SK-N-SH (cell line): ENCODE measurements around the gene HBB. TPM values are rescaled to one million over a fixed set of nuclear protein-coding genes. Genes with fewer than 3 reads are reported as not detected.

Experiments
- CTCF ChIA-PET: fragments of 300-600, 350-600 bp; formaldehyde crosslinking; extraction: SDS; loops from one replicate; lab custom pipeline; 2021; lab: Yijun Ruan, JAX
- POLR2A ChIA-PET: fragments of 350-600 bp; sonication (Branson Sonifier 250); formaldehyde crosslinking; extraction: SDS; loops from one replicate; lab custom pipeline; 2020; ENCODE audit warnings: antibody characterized with exemption, inconsistent platforms; lab: Yijun Ruan, JAX
- DNase-seq: peaks from one replicate; pipeline ENCODE4 v3.0.0; 2012
- H2AFZ ChIP-seq: fragments of 200-600 bp; sonication (generic); 2 replicates; pipeline ENCODE4 v1.8.1; 2016; ENCODE audit warnings: antibody characterized with exemption, mild to moderate bottlenecking, low read depth
- H3F3A ChIP-seq: fragments of 200-600 bp; sonication (generic); replicated peaks from 2 replicates; pipeline ENCODE3; 2016; ENCODE audit warnings: antibody characterized with exemption, mild to moderate bottlenecking; ENCODE audit not compliant: insufficient read depth
- H3K27ac ChIP-seq, 2 experiments: fragments of 200-500 bp in 1 of 2; fragments of 200-600 bp in 1 of 2; sonication (Bioruptor generic) in 1 of 2; sonication (generic), shearing (Covaris generic) in 1 of 2; 2 replicates each; pipeline versions ENCODE4 v1.5.1 to v1.6.1; 2014 to 2016; ENCODE audit warnings: low read depth in 2 of 2, inconsistent platforms in 1 of 2, low read length in 1 of 2, mild to moderate bottlenecking in 1 of 2, mixed read lengths in 1 of 2
- H3K27me3 ChIP-seq: fragments of 200-600 bp; sonication (generic), shearing (Covaris generic); 2 replicates; pipeline ENCODE4 v1.6.1; 2016; ENCODE audit warnings: mixed run types; ENCODE audit not compliant: insufficient read depth
- H3K36me3 ChIP-seq, 2 experiments: fragments of 200-500 bp in 1 of 2; fragments of 200-600 bp in 1 of 2; sonication (Bioruptor generic) in 1 of 2; sonication (generic) in 1 of 2; replicated peaks in 1 of 2; 2 replicates each; pipeline versions ENCODE3 to v1.5.1; 2014 to 2016; ENCODE audit warnings: low read length in 1 of 2, mild to moderate bottlenecking in 1 of 2; ENCODE audit not compliant: insufficient read depth in 2 of 2, control insufficient read depth in 1 of 2
- H3K4me1 ChIP-seq, 2 experiments: fragments of 200-500 bp in 1 of 2; fragments of 200-600 bp in 1 of 2; sonication (Bioruptor generic) in 1 of 2; sonication (generic), shearing (Covaris generic) in 1 of 2; 2 replicates each; pipeline versions ENCODE4 v1.5.1 to v1.6.1; 2014 to 2016; ENCODE audit warnings: low read depth in 1 of 2, low read length in 1 of 2, mixed run types in 1 of 2; ENCODE audit not compliant: insufficient read depth in 2 of 2, control insufficient read depth in 1 of 2
- H3K4me2 ChIP-seq: fragments of 200-600 bp; sonication (generic), shearing (Covaris generic); 2 replicates; pipeline ENCODE4 v1.6.1; 2017; ENCODE audit warnings: mixed run types
- H3K4me3 ChIP-seq, 2 experiments: fragments of 200-500 bp in 1 of 2; fragments of 200-600 bp in 1 of 2; sonication (Bioruptor generic) in 1 of 2; sonication (generic), shearing (Covaris generic) in 1 of 2; 2 replicates each; pipeline versions ENCODE4 v1.5.1 to v1.8.1; 2014 to 2016; ENCODE audit warnings: low read depth in 2 of 2, inconsistent platforms in 1 of 2, low read length in 1 of 2, mild to moderate bottlenecking in 1 of 2, mixed read lengths in 1 of 2, moderate library complexity in 1 of 2
- H3K79me2 ChIP-seq: fragments of 200-600 bp; sonication (generic); 2 replicates; pipeline ENCODE4 v1.8.1; 2017; ENCODE audit warnings: mild to moderate bottlenecking; ENCODE audit not compliant: insufficient read depth
- H3K9ac ChIP-seq: fragments of 200-600 bp; sonication (generic); 2 replicates; pipeline ENCODE4 v1.6.1; 2017; ENCODE audit warnings: mixed run types
- H3K9me2 ChIP-seq: fragments of 200-600 bp; sonication (generic); 2 replicates; pipeline ENCODE4 v1.6.1; 2017; ENCODE audit warnings: mixed run types
- H3K9me3 ChIP-seq: fragments of 200-600 bp; sonication (generic); 2 replicates; pipeline ENCODE4 v1.6.1; 2017; ENCODE audit warnings: mixed run types, mild to moderate bottlenecking, moderate library complexity
- H4K20me1 ChIP-seq: fragments of 200-600 bp; sonication (generic); 2 replicates; pipeline ENCODE4 v1.6.1; 2017; ENCODE audit warnings: mild to moderate bottlenecking, mixed run types; ENCODE audit not compliant: insufficient read depth
- CHD2 ChIP-seq: fragments of 150-350 bp; IDR thresholded peaks from 2 replicates; pipeline ENCODE4 v1.6.1; 2018; ENCODE audit warnings: low read length; ENCODE audit not compliant: partially characterized antibody
- ELF1 ChIP-seq: IDR thresholded peaks from 2 replicates; pipeline ENCODE4 v1.4.0; 2012
- EP300 ChIP-seq, 2 experiments: IDR thresholded peaks; 2 replicates each; pipeline versions ENCODE4 v1.4.0 to v1.6.1; 2012; ENCODE audit warnings: borderline replicate concordance in 1 of 2, low read depth in 1 of 2, low read length in 1 of 2
- EZH2phosphoT487 ChIP-seq: fragments of 200-600 bp; sonication (generic); IDR thresholded peaks from 2 replicates; pipeline ENCODE4 v1.6.1; 2017; ENCODE audit warnings: low read depth, mixed run types, mild to moderate bottlenecking, antibody characterized with exemption, moderate library complexity, borderline replicate concordance
- FOXJ3 ChIP-seq: sonication (generic); formaldehyde crosslinking; IDR thresholded peaks from 2 replicates; pipeline ENCODE4 v1.5.1; 2020; ENCODE audit warnings: mild to moderate bottlenecking, missing genetic modification reagents
- MEF2A ChIP-seq: IDR thresholded peaks from 2 replicates; pipeline ENCODE4 v1.4.0; 2012; ENCODE audit warnings: low read depth, borderline replicate concordance
- MXI1 ChIP-seq: IDR thresholded peaks from 2 replicates; pipeline ENCODE4 v1.6.1; 2012; ENCODE audit warnings: mild to moderate bottlenecking, low read depth, low read length, improper control_type of control experiment
- NFIC ChIP-seq: IDR thresholded peaks from 2 replicates; pipeline ENCODE4 v1.4.0; 2012; ENCODE audit warnings: borderline replicate concordance
- RCOR1 ChIP-seq: fragments of 150-350 bp; IDR thresholded peaks from 2 replicates; pipeline ENCODE4 v1.6.1; 2017; ENCODE audit warnings: antibody characterized with exemption, low read length
- RXRA ChIP-seq: IDR thresholded peaks from 2 replicates; pipeline ENCODE4 v1.4.0; 2012; ENCODE audit warnings: low read depth, mild to moderate bottlenecking, borderline replicate concordance
- SIN3A ChIP-seq: IDR thresholded peaks from 2 replicates; pipeline ENCODE4 v1.6.1; 2012; ENCODE audit warnings: low read depth, mild to moderate bottlenecking, low read length, moderate library complexity, borderline replicate concordance
- SMC3 ChIP-seq: IDR thresholded peaks from 2 replicates; pipeline ENCODE4 v1.6.1; 2012; ENCODE audit warnings: low read depth, low read length, improper control_type of control experiment
- TAF1 ChIP-seq: IDR thresholded peaks from 2 replicates; pipeline ENCODE4 v1.6.1; 2012; ENCODE audit warnings: low read depth, mild to moderate bottlenecking, low read length, moderate library complexity, borderline replicate concordance
- TEAD4 ChIP-seq: IDR thresholded peaks from 2 replicates; pipeline ENCODE4 v1.4.0; 2012; ENCODE audit warnings: mild to moderate bottlenecking, borderline replicate concordance; ENCODE audit not compliant: insufficient read depth
- YY1 ChIP-seq: IDR thresholded peaks from 2 replicates; pipeline ENCODE4 v1.4.0; 2012; ENCODE audit warnings: low read depth, mild to moderate bottlenecking
- WGBS: methylation state at CpG from one replicate; pipeline ENCODE4 v1.1.6; 2017; ENCODE audit warnings: low lambda C conversion rate; 5-methylcytosine and 5-hydroxymethylcytosine counted together
- polyA plus RNA-seq, 3 experiments: library from polyadenylated mRNA; depleted of rRNA; stranded (reverse); fragments of >200 nt; gene quantifications; 2 replicates each; pipeline ENCODE4 v1.2.3, GENCODE V29; 2012
- TF ChIP-seq, protein P1 (sequence below): fragments of 150-350 bp; IDR thresholded peaks from 2 replicates; pipeline ENCODE4 v1.6.1; 2016; ENCODE audit warnings: mild to moderate bottlenecking, low read depth, low read length
- TF ChIP-seq, protein P2 (sequence below): IDR thresholded peaks from 2 replicates; pipeline ENCODE4 v1.6.1; 2012; ENCODE audit warnings: mild to moderate bottlenecking, low read depth, low read length, moderate library complexity
- TF ChIP-seq, protein P3 (sequence below): fragments of 150-350 bp; IDR thresholded peaks from 2 replicates; pipeline ENCODE4 v1.6.1; 2017; ENCODE audit warnings: antibody characterized with exemption, low read length, low read depth, borderline replicate concordance
- TF ChIP-seq, protein P4 (sequence below): fragments of 200-600 bp; sonication (generic); IDR thresholded peaks from 2 replicates; pipeline ENCODE4 v1.6.1; 2017; ENCODE audit warnings: antibody characterized with exemption, mild to moderate bottlenecking, moderate library complexity

The HBB gene
- polyA plus RNA-seq, 1 of the 3 experiments (the other 2 are of a cell fraction): not detected

DNA sequence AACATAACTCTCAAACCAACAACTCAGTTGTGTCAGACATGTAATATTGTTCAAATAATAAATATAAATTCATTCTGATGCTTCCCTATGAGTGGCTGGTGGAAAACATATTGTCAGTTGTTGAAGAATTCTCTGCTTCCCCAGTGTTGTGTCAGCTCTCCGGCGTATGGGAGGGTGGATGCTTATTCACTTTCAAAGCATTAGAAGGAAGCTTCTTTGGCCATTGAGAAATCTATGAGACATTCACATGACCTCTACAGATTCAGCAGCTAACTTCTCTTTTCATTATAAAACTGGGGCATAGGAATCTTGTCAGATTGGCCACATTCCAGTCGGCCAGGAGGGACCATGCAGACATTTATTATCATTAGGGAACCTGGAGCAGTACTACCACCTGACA lies 29.3 kb downstream of the HBB start:
- no peak overlapping the region for H3K4me3 ChIP-seq
- ChIA-PET POLR2A (no interaction called here), CTCF (interaction anchor here (1.2 kb wide), 1 partner anchor 44 kb away, joined by 4 read pairs; no protein-coding TSS in a partner anchor)
- no peak overlapping the region for H2AFZ ChIP-seq
- no peak overlapping the region for H3K27ac ChIP-seq
- no peak for TF ChIP-seq SIN3A
- TF ChIP-seq TEAD4: no peak
- no peak for TF ChIP-seq ELF1
- TF ChIP-seq FOXJ3 (CRISPR knock-in tag): no peak
- no peak for TF ChIP-seq EZH2phosphoT487
- TF ChIP-seq MXI1: no peak
- TF ChIP-seq CHD2: no peak
- TF ChIP-seq, protein P1, sequence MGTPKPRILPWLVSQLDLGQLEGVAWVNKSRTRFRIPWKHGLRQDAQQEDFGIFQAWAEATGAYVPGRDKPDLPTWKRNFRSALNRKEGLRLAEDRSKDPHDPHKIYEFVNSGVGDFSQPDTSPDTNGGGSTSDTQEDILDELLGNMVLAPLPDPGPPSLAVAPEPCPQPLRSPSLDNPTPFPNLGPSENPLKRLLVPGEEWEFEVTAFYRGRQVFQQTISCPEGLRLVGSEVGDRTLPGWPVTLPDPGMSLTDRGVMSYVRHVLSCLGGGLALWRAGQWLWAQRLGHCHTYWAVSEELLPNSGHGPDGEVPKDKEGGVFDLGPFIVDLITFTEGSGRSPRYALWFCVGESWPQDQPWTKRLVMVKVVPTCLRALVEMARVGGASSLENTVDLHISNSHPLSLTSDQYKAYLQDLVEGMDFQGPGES: no peak
- no peak for TF ChIP-seq RCOR1
- TF ChIP-seq TAF1: no peak
- TF ChIP-seq NFIC: no peak
- TF ChIP-seq, protein P2, sequence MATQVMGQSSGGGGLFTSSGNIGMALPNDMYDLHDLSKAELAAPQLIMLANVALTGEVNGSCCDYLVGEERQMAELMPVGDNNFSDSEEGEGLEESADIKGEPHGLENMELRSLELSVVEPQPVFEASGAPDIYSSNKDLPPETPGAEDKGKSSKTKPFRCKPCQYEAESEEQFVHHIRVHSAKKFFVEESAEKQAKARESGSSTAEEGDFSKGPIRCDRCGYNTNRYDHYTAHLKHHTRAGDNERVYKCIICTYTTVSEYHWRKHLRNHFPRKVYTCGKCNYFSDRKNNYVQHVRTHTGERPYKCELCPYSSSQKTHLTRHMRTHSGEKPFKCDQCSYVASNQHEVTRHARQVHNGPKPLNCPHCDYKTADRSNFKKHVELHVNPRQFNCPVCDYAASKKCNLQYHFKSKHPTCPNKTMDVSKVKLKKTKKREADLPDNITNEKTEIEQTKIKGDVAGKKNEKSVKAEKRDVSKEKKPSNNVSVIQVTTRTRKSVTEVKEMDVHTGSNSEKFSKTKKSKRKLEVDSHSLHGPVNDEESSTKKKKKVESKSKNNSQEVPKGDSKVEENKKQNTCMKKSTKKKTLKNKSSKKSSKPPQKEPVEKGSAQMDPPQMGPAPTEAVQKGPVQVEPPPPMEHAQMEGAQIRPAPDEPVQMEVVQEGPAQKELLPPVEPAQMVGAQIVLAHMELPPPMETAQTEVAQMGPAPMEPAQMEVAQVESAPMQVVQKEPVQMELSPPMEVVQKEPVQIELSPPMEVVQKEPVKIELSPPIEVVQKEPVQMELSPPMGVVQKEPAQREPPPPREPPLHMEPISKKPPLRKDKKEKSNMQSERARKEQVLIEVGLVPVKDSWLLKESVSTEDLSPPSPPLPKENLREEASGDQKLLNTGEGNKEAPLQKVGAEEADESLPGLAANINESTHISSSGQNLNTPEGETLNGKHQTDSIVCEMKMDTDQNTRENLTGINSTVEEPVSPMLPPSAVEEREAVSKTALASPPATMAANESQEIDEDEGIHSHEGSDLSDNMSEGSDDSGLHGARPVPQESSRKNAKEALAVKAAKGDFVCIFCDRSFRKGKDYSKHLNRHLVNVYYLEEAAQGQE: no peak
- no peak for TF ChIP-seq YY1
- TF ChIP-seq, protein P3, sequence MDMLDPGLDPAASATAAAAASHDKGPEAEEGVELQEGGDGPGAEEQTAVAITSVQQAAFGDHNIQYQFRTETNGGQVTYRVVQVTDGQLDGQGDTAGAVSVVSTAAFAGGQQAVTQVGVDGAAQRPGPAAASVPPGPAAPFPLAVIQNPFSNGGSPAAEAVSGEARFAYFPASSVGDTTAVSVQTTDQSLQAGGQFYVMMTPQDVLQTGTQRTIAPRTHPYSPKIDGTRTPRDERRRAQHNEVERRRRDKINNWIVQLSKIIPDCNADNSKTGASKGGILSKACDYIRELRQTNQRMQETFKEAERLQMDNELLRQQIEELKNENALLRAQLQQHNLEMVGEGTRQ: no peak
- TF ChIP-seq MEF2A: no peak
- TF ChIP-seq, protein P4, sequence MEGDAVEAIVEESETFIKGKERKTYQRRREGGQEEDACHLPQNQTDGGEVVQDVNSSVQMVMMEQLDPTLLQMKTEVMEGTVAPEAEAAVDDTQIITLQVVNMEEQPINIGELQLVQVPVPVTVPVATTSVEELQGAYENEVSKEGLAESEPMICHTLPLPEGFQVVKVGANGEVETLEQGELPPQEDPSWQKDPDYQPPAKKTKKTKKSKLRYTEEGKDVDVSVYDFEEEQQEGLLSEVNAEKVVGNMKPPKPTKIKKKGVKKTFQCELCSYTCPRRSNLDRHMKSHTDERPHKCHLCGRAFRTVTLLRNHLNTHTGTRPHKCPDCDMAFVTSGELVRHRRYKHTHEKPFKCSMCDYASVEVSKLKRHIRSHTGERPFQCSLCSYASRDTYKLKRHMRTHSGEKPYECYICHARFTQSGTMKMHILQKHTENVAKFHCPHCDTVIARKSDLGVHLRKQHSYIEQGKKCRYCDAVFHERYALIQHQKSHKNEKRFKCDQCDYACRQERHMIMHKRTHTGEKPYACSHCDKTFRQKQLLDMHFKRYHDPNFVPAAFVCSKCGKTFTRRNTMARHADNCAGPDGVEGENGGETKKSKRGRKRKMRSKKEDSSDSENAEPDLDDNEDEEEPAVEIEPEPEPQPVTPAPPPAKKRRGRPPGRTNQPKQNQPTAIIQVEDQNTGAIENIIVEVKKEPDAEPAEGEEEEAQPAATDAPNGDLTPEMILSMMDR: no peak
- TF ChIP-seq RXRA: no peak
- no peak for TF ChIP-seq SMC3
- TF ChIP-seq EP300 (IDR thresholded peaks at IDR 0.05; ENCODE audit: borderline replicate concordance in 1 of 2, low read depth in 1 of 2, low read length in 1 of 2): no peak
- H3K9me2 ChIP-seq: no peaks in the 10 kb centered on the region
- no peak for DNase-seq
- H3K27me3 ChIP-seq: peaks cover 6% of the 10 kb centered on the region; the same call in 1 of the 2 replicates
- H3F3A ChIP-seq: no peaks in the 10 kb centered on the region
- no peaks in the 10 kb centered on the region for H3K79me2 ChIP-seq
- no peaks in the 10 kb centered on the region for H4K20me1 ChIP-seq
- no peak overlapping the region for H3K4me2 ChIP-seq
- H3K36me3 ChIP-seq: no peaks in the 10 kb centered on the region
- no peak overlapping the region for H3K9ac ChIP-seq
- H3K4me1 ChIP-seq: no peaks in the 10 kb centered on the region
- 0% methylated on average over 3 of the region's 3 CpGs for WGBS
- no peaks in the 10 kb centered on the region for H3K9me3 ChIP-seq
